GM12872 (cell line): ENCODE results near the gene FSCN2.

Experiments used
- TF ChIP-seq, protein P1 (sequence below): IDR thresholded peaks from 3 replicates; pipeline ENCODE4 v1.5.1; 2011; ENCODE audit warnings: low read depth, mild to moderate bottlenecking, low read length, moderate library complexity; ENCODE audit not compliant: insufficient read depth

The FSCN2 gene

DNA sequence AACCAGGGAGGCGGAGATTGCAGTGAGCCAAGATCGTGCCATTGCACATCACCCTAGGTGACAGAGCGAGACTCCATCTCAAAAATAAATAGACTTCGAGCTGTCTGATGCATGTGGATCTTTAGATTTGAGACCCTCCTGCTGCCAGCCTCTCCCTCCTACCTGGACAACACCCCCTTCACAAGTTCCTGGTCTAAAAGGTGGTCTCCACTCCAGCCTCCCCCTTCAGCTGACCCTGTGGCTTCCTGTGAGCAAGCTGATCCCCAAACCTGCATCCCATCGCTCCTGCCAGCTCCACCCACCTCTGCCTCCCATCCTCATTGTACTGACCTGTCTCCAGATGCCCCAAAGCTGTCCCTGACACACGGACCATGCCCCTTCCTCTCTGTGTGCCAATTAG lies 51.1 kb downstream of the FSCN2 start:
- TF ChIP-seq, protein P1, sequence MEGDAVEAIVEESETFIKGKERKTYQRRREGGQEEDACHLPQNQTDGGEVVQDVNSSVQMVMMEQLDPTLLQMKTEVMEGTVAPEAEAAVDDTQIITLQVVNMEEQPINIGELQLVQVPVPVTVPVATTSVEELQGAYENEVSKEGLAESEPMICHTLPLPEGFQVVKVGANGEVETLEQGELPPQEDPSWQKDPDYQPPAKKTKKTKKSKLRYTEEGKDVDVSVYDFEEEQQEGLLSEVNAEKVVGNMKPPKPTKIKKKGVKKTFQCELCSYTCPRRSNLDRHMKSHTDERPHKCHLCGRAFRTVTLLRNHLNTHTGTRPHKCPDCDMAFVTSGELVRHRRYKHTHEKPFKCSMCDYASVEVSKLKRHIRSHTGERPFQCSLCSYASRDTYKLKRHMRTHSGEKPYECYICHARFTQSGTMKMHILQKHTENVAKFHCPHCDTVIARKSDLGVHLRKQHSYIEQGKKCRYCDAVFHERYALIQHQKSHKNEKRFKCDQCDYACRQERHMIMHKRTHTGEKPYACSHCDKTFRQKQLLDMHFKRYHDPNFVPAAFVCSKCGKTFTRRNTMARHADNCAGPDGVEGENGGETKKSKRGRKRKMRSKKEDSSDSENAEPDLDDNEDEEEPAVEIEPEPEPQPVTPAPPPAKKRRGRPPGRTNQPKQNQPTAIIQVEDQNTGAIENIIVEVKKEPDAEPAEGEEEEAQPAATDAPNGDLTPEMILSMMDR = no peak

DNA sequence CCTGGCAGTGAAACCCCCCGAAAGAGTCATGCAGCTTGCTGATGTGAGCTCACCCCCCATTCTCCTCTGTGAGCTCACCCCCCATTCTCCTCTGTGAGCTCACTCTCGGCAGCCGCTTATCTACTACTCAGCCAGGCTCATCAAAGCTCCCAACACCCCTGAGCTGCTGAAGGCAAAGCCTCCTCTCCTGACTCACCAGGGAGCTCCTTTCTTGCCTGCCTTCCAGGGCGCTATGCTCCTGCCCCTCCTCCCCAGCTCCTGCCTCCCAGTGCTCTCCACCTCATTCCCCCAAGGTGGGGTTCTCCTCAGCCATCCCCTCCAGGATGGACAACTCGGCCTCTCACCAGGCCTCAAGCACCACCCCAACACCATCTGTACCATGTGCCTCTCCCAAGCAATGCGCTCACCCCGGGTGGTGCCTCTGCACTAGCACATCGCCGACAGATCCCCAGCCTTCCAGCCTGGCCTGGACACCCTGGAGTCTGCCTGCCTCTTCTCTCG lies 51.7 kb downstream of the FSCN2 start:
- TF ChIP-seq, protein P1 = no peak

DNA sequence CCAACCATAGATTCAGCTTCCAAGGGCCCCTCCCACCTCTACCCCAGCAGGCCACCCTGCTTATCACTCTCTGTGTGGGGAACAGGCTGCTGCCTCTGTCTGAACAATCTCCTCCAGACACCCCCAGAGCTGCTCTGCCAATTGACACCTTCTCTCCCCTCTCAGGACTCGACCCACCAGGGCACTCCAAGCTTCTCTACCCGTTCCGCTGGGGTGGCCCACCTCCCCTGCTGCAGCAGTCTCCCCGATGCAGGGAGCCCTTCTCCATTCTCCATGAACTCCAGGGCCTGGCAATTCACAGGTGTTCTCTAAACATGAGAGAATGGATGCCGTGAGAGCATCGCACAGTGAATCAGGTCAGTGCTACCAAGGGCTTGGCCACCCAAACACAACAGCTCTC lies 52.3 kb downstream of the FSCN2 start:
- TF ChIP-seq, protein P1 = no peak

DNA sequence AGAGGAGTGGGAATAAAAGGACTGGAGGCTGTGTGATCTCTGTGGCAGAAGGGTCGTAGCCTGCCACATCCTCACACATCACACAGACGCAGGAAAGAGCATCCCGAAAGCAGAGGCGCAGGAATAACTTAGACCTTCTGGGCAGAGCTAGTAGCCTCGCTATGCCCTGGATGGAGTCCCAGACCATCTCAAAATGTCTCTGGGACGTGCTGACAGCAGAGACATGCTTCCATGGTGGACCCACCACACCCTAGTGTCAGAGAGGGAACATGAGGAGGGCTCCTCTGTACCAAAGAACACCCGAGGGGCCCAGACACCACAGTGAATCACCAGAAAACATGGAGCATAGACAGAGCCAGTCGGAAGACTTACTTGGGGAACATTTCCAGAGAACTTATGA lies 53.6 kb downstream of the FSCN2 start:
- TF ChIP-seq, protein P1 = no peak

DNA sequence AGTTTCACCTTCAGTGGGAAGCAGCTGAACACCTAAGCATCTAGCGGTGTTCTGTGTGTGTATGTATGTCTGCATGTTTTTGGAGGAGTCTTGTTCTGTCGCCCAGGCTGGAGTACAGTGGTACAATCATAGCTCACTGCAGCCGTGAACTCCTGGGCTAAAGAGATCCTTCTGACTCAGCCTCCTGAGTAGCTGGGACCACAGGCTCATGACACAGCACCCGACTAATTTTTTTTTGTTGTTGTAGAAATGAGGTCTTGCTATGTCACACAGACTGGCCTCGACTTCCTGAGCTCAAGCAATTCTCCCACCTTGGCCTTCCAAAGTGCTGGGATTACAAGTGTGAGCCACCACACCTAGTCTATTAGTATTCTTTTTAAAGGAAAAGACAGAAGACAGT lies 54.2 kb downstream of the FSCN2 start:
- TF ChIP-seq, protein P1 = no peak

DNA sequence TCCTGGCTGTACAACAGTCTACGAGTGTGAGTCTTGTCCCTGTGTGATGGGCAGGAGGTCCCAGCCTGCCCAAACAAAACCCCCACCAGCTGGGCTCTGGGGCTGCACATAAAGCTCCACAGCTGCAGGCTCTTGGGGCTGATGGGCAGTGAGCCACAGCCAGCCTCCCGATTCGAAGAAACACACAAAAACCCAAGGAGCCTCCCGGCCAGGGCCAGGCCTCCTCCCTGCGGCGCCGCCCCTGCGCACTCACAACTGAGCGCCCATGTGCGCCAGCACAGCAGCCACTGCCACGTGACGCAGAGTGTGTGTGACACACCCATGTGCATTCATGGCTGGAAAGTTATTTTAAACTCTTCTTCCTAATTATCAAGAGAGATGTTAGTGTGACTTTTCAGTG lies 54.6 kb downstream of the FSCN2 start:
- TF ChIP-seq, protein P1 = no peak

DNA sequence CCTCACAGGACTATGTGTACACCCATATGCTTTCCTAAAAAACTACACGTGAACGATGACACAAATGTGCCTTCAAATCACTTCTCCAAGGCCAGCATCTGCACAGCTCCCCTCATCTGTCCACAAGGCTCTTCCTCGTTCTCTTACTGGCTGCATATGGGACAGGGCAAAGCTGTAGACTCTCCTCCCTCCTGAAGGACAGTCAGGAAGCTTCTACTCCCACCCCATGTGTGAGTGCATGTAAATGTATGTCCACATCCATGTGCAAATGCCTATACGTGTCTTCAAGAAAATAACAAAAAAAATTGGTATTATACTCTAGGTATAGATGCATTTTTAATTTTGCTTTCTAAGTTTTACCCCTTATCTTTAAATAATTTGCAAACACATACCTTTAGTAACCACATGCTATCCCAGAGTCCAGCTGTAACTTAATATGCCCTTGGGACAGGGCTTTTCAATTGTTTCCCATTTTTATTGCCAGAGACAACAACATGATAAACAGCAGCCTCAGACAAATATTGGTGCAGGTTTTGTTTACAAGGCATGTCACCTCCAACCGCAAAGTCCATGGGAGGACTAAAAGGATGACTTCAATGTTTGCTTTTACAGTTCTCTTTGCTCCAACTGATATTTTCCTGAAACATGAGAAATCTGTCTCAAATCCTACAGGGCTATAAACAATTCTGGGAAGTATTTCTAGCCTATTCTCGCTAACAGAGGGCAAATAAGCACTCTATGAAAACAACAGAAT lies 55.6 kb downstream of the FSCN2 start:
- TF ChIP-seq, protein P1 = no peak
